WTC11 (cell line): ENCODE results near the gene AIG1. TPM values are rescaled to one million over a fixed set of nuclear protein-coding genes. Genes with fewer than 3 reads are reported as not detected.

Source experiments
- ATAC-seq: fragments of 200-7000 bp; cut with Tn5 transposase; 2 replicates; pipeline ENCODE4 v1.10.0; 2021; ENCODE audit warnings: mild to moderate bottlenecking, moderate library complexity
- CTCF ChIA-PET: fragments of 300-600 bp; sonication (Branson Sonifier 250); formaldehyde crosslinking; loops from one replicate; lab custom pipeline; 2021; ENCODE audit warnings: antibody characterized with exemption; lab: Charles Lee
- POLR2A ChIA-PET: fragments of 350-600 bp; sonication (Branson Sonifier 250); formaldehyde crosslinking; loops from one replicate; lab custom pipeline; 2021; ENCODE audit warnings: antibody characterized with exemption; lab: Charles Lee
- DNase-seq: peaks from one replicate; pipeline ENCODE4 v3.0.0; 2021; ENCODE audit warnings: low spot score
- H3K27ac Mint-ChIP-seq: 2 replicates; pipeline ENCODE4 v1.8.0; 2021; ENCODE audit warnings: mixed read lengths
- H3K27me3 Mint-ChIP-seq: 2 replicates; pipeline ENCODE4 v1.8.0; 2021; ENCODE audit warnings: low read depth, mild to moderate bottlenecking, moderate library complexity, mixed read lengths
- H3K36me3 Mint-ChIP-seq: 2 replicates; pipeline ENCODE4 v1.8.0; 2021; ENCODE audit warnings: mixed read lengths
- H3K4me1 Mint-ChIP-seq: 2 replicates; pipeline ENCODE4 v1.8.0; 2022; ENCODE audit warnings: mixed read lengths
- H3K4me3 Mint-ChIP-seq: 2 replicates; pipeline ENCODE4 v1.8.0; 2021; ENCODE audit warnings: mild to moderate bottlenecking, moderate library complexity, mixed read lengths
- H3K9me3 Mint-ChIP-seq: 2 replicates; pipeline ENCODE4 v1.8.0; 2021; ENCODE audit warnings: mixed read lengths
- ATF3 ChIP-seq: sonication (generic); formaldehyde crosslinking; conservative IDR thresholded peaks from 2 replicates; pipeline ENCODE4 v1.8.1; 2022; ENCODE audit warnings: mild to moderate bottlenecking, missing genetic modification reagents
- ATF6 ChIP-seq: sonication (generic); formaldehyde crosslinking; IDR thresholded peaks from 2 replicates; pipeline ENCODE4 v1.8.1; 2023; ENCODE audit warnings: mild to moderate bottlenecking, missing genetic modification reagents
- ELF4 ChIP-seq: sonication (generic); formaldehyde crosslinking; IDR thresholded peaks from 2 replicates; pipeline ENCODE4 v1.8.1; 2022; ENCODE audit warnings: low read depth, mild to moderate bottlenecking, moderate library complexity, missing genetic modification reagents
- FOXP1 ChIP-seq: sonication (generic); formaldehyde crosslinking; IDR thresholded peaks from 2 replicates; pipeline ENCODE4 v1.8.0; 2022; ENCODE audit warnings: missing genetic modification reagents, mild to moderate bottlenecking, moderate library complexity, borderline replicate concordance
- GABPB1 ChIP-seq: sonication (generic); formaldehyde crosslinking; IDR thresholded peaks from 2 replicates; pipeline ENCODE4 v1.8.1; 2023; ENCODE audit warnings: mild to moderate bottlenecking, missing genetic modification reagents
- HMGXB4 ChIP-seq: sonication (generic); formaldehyde crosslinking; IDR thresholded peaks from 2 replicates; pipeline ENCODE4 v1.8.1; 2023; ENCODE audit warnings: mild to moderate bottlenecking, moderate library complexity, missing genetic modification reagents
- JAZF1 ChIP-seq: fragments of 250-450 bp; sonication (Bioruptor Pico); IDR thresholded peaks from 2 replicates; pipeline ENCODE4 v1.9.0; 2021; ENCODE audit warnings: moderate library complexity, mild to moderate bottlenecking, inconsistent platforms
- NFE2L1 ChIP-seq: sonication (generic); formaldehyde crosslinking; IDR thresholded peaks from 2 replicates; pipeline ENCODE4 v1.8.1; 2023; ENCODE audit warnings: missing genetic modification reagents
- NR1H2 ChIP-seq: sonication (generic); formaldehyde crosslinking; IDR thresholded peaks from 2 replicates; pipeline ENCODE4 v1.9.0; 2021; ENCODE audit warnings: mild to moderate bottlenecking, moderate library complexity, missing genetic modification reagents
- PRRX2 ChIP-seq: fragments of 250-450 bp; sonication (Bioruptor Pico); IDR thresholded peaks from 2 replicates; pipeline ENCODE4 v1.8.0; 2021; ENCODE audit warnings: mild to moderate bottlenecking
- SP1 ChIP-seq: sonication (generic); formaldehyde crosslinking; conservative IDR thresholded peaks from 2 replicates; pipeline ENCODE4 v1.8.1; 2022; ENCODE audit warnings: missing genetic modification reagents
- TEAD4 ChIP-seq: sonication (generic); formaldehyde crosslinking; IDR thresholded peaks from 2 replicates; pipeline ENCODE4 v1.8.0; 2022; ENCODE audit warnings: mild to moderate bottlenecking, missing genetic modification reagents
- ZBTB21 ChIP-seq: sonication (generic); formaldehyde crosslinking; IDR thresholded peaks from 2 replicates; pipeline ENCODE4 v1.8.1; 2023; ENCODE audit warnings: mild to moderate bottlenecking, missing genetic modification reagents, borderline replicate concordance
- ZNF317 ChIP-seq: sonication (generic); formaldehyde crosslinking; IDR thresholded peaks from 2 replicates; pipeline ENCODE4 v1.8.1; 2023; ENCODE audit warnings: low read depth, mild to moderate bottlenecking, moderate library complexity, missing genetic modification reagents, borderline replicate concordance
- ZNF416 ChIP-seq: fragments of 250-450 bp; sonication (Bioruptor Pico); IDR thresholded peaks from 2 replicates; pipeline ENCODE4 v1.9.0; 2021; ENCODE audit warnings: mild to moderate bottlenecking, inconsistent platforms
- ZSCAN18 ChIP-seq: fragments of 250-450 bp; sonication (Bioruptor Pico); IDR thresholded peaks from 2 replicates; pipeline ENCODE4 v2.1.2; 2022; ENCODE audit warnings: mild to moderate bottlenecking, moderate library complexity
- total RNA-seq: library from RNA; stranded (reverse); gene quantifications from 3 replicates; pipeline ENCODE4 v1.2.3, GENCODE V29; 2021
- TF ChIP-seq, protein P1 (sequence below): sonication (generic); formaldehyde crosslinking; IDR thresholded peaks from 2 replicates; pipeline ENCODE4 v1.8.1; 2022; ENCODE audit warnings: mild to moderate bottlenecking, missing genetic modification reagents, moderate library complexity, borderline replicate concordance
- TF ChIP-seq, protein P2 (sequence below): fragments of 250-450 bp; sonication (Bioruptor Pico); IDR thresholded peaks from 2 replicates; pipeline ENCODE4 v1.9.0; 2021; ENCODE audit warnings: mild to moderate bottlenecking
- TF ChIP-seq, protein P3 (sequence below): fragments of 250-450 bp; sonication (Bioruptor Pico); IDR thresholded peaks from 2 replicates; pipeline ENCODE4 v1.9.0; 2021; ENCODE audit warnings: moderate library complexity, mild to moderate bottlenecking, inconsistent platforms, borderline replicate concordance
- TF ChIP-seq, protein P4 (sequence below): sonication (generic); formaldehyde crosslinking; IDR thresholded peaks from 2 replicates; pipeline ENCODE4 v1.8.0; 2023; ENCODE audit warnings: missing genetic modification reagents

AIG1 gene
- total RNA-seq, 1 experiment from 2014 or later = 38.8 TPM

- TF ChIP-seq ZSCAN18 (CRISPR knock-in tag) (no peak), JAZF1 (no peak), GABPB1 (CRISPR knock-in tag) (no peak), ZNF317 (no peak), TEAD4 (CRISPR knock-in tag) (no peak), ATF6 (no peak), HMGXB4 (CRISPR knock-in tag) (no peak), ELF4 (CRISPR knock-in tag) (no peak)
- TF ChIP-seq, protein P1, sequence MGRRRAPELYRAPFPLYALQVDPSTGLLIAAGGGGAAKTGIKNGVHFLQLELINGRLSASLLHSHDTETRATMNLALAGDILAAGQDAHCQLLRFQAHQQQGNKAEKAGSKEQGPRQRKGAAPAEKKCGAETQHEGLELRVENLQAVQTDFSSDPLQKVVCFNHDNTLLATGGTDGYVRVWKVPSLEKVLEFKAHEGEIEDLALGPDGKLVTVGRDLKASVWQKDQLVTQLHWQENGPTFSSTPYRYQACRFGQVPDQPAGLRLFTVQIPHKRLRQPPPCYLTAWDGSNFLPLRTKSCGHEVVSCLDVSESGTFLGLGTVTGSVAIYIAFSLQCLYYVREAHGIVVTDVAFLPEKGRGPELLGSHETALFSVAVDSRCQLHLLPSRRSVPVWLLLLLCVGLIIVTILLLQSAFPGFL (CRISPR knock-in tag) = no peak
These were observed 62.4 kb downstream of the AIG1 start (continued) for GRCh38 chr6:143123081-143123480.

DNA sequence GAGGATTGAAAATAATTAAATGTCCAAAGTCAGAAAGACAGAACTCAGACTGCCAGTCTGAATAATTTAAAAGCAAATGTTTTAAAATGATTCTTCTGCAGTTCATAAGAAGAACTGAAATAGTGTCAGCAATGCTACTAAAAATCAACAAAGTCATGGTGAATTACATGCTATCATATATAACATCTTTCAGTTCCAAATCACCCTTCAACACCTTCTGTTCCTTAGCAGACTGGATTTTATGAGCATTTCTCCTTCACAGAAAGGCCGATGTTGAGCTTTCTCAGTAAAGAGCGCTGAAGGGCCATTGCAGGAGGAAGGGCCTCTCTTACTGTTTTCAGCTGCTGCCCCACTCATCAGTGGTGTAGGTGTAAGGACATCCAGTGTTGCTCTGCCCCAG lies 63.3 kb downstream of the AIG1 start:
- H3K4me1 Mint-ChIP-seq = no peaks in the 10 kb centered on the region
- peaks cover 39% of the 10 kb centered on the region for H3K36me3 Mint-ChIP-seq
- no peak overlapping the region for H3K4me3 Mint-ChIP-seq
- ATAC-seq = no peak
- TF ChIP-seq ATF3 (CRISPR knock-in tag) (no peak), JAZF1 (no peak), SP1 (no peak), ZBTB21 (no peak)
- TF ChIP-seq, protein P2, sequence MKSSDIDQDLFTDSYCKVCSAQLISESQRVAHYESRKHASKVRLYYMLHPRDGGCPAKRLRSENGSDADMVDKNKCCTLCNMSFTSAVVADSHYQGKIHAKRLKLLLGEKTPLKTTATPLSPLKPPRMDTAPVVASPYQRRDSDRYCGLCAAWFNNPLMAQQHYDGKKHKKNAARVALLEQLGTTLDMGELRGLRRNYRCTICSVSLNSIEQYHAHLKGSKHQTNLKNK = no peak
- no peak overlapping the region for H3K27ac Mint-ChIP-seq
- DNase-seq = no peak
- ChIA-PET CTCF (no interaction called here), POLR2A (no interaction called here)
- H3K9me3 Mint-ChIP-seq = peaks cover 29% of the 10 kb centered on the region
- no peaks in the 10 kb centered on the region for H3K27me3 Mint-ChIP-seq

- ChIA-PET CTCF (no interaction called here), POLR2A (no interaction called here)
- no peak for ATAC-seq
- peaks cover 20% of the 10 kb centered on the region for H3K9me3 Mint-ChIP-seq
- H3K4me1 Mint-ChIP-seq = no peaks in the 10 kb centered on the region
- DNase-seq = no peak
- no peaks in the 10 kb centered on the region for H3K27me3 Mint-ChIP-seq
- no peak overlapping the region for H3K4me3 Mint-ChIP-seq
- H3K36me3 Mint-ChIP-seq = peaks cover 32% of the 10 kb centered on the region
- H3K27ac Mint-ChIP-seq = no peak overlapping the region
- TF ChIP-seq NR1H2 (CRISPR knock-in tag) = no peak
- no peak for TF ChIP-seq TEAD4 (CRISPR knock-in tag)
- TF ChIP-seq NFE2L1 (CRISPR knock-in tag) = no peak
- TF ChIP-seq ATF6 = no peak
- TF ChIP-seq, protein P3, sequence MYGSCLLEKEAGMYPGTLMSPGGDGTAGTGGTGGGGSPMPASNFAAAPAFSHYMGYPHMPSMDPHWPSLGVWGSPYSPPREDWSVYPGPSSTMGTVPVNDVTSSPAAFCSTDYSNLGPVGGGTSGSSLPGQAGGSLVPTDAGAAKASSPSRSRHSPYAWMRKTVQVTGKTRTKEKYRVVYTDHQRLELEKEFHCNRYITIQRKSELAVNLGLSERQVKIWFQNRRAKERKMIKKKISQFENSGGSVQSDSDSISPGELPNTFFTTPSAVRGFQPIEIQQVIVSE (CRISPR knock-in tag) = no peak
- TF ChIP-seq ZNF416 (CRISPR knock-in tag) = no peak
- no peak for TF ChIP-seq PRRX2
- TF ChIP-seq, protein P4, sequence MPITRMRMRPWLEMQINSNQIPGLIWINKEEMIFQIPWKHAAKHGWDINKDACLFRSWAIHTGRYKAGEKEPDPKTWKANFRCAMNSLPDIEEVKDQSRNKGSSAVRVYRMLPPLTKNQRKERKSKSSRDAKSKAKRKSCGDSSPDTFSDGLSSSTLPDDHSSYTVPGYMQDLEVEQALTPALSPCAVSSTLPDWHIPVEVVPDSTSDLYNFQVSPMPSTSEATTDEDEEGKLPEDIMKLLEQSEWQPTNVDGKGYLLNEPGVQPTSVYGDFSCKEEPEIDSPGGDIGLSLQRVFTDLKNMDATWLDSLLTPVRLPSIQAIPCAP (CRISPR knock-in tag) = no peak
- TF ChIP-seq FOXP1 (CRISPR knock-in tag) = no peak
These were observed 64.8 kb downstream of the AIG1 start for GRCh38 chr6:143125455-143125854.
